Upper lobe of left lung (tissue), 6 donors: ENCODE data around the gene CCDC149. TPM values are rescaled to one million over a fixed set of nuclear protein-coding genes. Genes with fewer than 3 reads are reported as not detected.

Experiments used
- ATAC-seq, 2 donors: fragments of 200-7000 bp; cut with Tn5 transposase; one replicate each; pipeline ENCODE4 v1.9.1; 2022; ENCODE audit warnings: mild to moderate bottlenecking in 2 of 2, moderate library complexity in 2 of 2; ENCODE audit not compliant: low FRiP score in 2 of 2
- DNase-seq, 2 donors: peaks; one replicate each; pipeline ENCODE4 v3.0.0-alpha.2; 2019 to 2020
- H3K27ac ChIP-seq, 4 donors: fragments of 200-600 bp; sonication (generic); one replicate each; pipeline ENCODE4 v1.5.1; 2016 to 2019
- H3K27me3 ChIP-seq, 4 donors: fragments of 200-600 bp; sonication (generic); one replicate each; pipeline ENCODE4 v1.5.1; 2017 to 2019
- H3K36me3 ChIP-seq, 4 donors: fragments of 200-600 bp; sonication (generic); one replicate each; pipeline ENCODE4 v1.5.1; 2016 to 2019
- H3K4me1 ChIP-seq, 4 donors: fragments of 200-600 bp; sonication (generic); one replicate each; pipeline ENCODE4 v1.5.1; 2018 to 2019
- H3K4me3 ChIP-seq, 4 donors: fragments of 200-600 bp; sonication (generic); one replicate each; pipeline ENCODE4 v1.5.1; 2017 to 2019; ENCODE audit warnings: mild to moderate bottlenecking in 2 of 4, moderate library complexity in 1 of 4
- H3K9me3 ChIP-seq, 4 donors: fragments of 200-600 bp; sonication (generic); one replicate each; pipeline ENCODE4 v1.5.1; 2018 to 2019
- EP300 ChIP-seq, 4 donors: sonication (generic); formaldehyde crosslinking; IDR thresholded peaks; one replicate each; pipeline ENCODE4 v1.5.1; 2017; ENCODE audit warnings: antibody characterized with exemption in 4 of 4, control low read depth in 2 of 4
- POLR2A ChIP-seq, 4 donors: fragments of 450-650 bp; IDR thresholded peaks; one replicate each; pipeline ENCODE4 v1.5.1; 2016 to 2017; ENCODE audit warnings: antibody characterized with exemption in 4 of 4, mild to moderate bottlenecking in 2 of 4
- POLR2AphosphoS5 ChIP-seq, 2 donors: sonication (generic); formaldehyde crosslinking; IDR thresholded peaks; one replicate each; pipeline ENCODE4 v1.5.1; 2017; ENCODE audit warnings: antibody characterized with exemption in 2 of 2
- WGBS, 2 donors: methylation state at CpG; one replicate each; pipeline ENCODE4 v1.1.5; 2017 to 2018; 5-methylcytosine and 5-hydroxymethylcytosine counted together
- total RNA-seq, 6 donors: library from RNA; depleted of rRNA in 4 of 6; stranded (reverse); fragments of >200 nt in 4 of 6; gene quantifications; one replicate each; pipeline versions ENCODE4 v1.1.0 to v1.2.1, GENCODE V29; 2016 to 2021
- TF ChIP-seq, protein P1 (sequence below), 6 experiments: fragments of 450-650 bp in 4 of 6; fragments of 200-600 bp in 2 of 6; sonication (generic) in 2 of 6; IDR thresholded peaks; one replicate each; pipeline ENCODE4 v1.5.1; 2016 to 2019; ENCODE audit warnings: antibody characterized with exemption in 6 of 6
- donor health status: DM: no; HTN: no; CAD: no; lungs with moderate emphysema.
- donor health status: DM: no; HTN: yes; CAD: no; lungs with severe emphysema.

CCDC149 gene
- total RNA-seq, 6 donors from 2014 or later: 13.4 to 31.3 (median 22.3) TPM

DNA sequence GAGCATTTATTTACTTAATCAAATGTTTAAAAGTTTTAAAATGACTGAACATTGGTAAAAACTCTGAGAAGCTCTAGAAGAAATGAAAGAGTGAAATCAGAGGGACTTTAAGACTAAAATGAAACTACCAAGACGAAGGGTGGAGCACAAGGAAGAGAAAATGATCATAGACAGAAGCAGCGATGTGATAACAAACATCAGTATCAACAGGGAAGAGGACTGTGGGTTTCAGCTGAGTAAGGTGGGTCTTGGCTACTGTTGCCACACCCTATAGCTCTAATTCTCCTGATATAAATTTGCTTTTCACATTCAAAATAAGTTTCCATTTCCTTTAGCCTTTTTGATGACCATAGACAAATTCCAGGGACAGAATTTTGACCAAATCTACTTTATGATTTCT lies 99.1 kb downstream of the CCDC149 start:
- no peak for DNase-seq
- no peak for TF ChIP-seq POLR2A (IDR thresholded peaks at IDR 0.05)
- TF ChIP-seq POLR2AphosphoS5 (IDR thresholded peaks at IDR 0.05): no peak
- TF ChIP-seq, protein P1, sequence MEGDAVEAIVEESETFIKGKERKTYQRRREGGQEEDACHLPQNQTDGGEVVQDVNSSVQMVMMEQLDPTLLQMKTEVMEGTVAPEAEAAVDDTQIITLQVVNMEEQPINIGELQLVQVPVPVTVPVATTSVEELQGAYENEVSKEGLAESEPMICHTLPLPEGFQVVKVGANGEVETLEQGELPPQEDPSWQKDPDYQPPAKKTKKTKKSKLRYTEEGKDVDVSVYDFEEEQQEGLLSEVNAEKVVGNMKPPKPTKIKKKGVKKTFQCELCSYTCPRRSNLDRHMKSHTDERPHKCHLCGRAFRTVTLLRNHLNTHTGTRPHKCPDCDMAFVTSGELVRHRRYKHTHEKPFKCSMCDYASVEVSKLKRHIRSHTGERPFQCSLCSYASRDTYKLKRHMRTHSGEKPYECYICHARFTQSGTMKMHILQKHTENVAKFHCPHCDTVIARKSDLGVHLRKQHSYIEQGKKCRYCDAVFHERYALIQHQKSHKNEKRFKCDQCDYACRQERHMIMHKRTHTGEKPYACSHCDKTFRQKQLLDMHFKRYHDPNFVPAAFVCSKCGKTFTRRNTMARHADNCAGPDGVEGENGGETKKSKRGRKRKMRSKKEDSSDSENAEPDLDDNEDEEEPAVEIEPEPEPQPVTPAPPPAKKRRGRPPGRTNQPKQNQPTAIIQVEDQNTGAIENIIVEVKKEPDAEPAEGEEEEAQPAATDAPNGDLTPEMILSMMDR (IDR thresholded peaks at IDR 0.05): no peak
- no peak for TF ChIP-seq EP300 (IDR thresholded peaks at IDR 0.05)
- H3K36me3 ChIP-seq: peaks cover 0 to 26% (median 6%) of the 10 kb centered on the region in 4 donors
- no peaks in the 10 kb centered on the region for H3K9me3 ChIP-seq
- H3K4me3 ChIP-seq: no peak overlapping the region
- H3K27ac ChIP-seq: no peak overlapping the region
- no peaks in the 10 kb centered on the region for H3K4me1 ChIP-seq
- no peak for ATAC-seq
- 90 to 94% methylated on average over 2 of the region's 2 CpGs for WGBS, 2 donors
- no peaks in the 10 kb centered on the region for H3K27me3 ChIP-seq

DNA sequence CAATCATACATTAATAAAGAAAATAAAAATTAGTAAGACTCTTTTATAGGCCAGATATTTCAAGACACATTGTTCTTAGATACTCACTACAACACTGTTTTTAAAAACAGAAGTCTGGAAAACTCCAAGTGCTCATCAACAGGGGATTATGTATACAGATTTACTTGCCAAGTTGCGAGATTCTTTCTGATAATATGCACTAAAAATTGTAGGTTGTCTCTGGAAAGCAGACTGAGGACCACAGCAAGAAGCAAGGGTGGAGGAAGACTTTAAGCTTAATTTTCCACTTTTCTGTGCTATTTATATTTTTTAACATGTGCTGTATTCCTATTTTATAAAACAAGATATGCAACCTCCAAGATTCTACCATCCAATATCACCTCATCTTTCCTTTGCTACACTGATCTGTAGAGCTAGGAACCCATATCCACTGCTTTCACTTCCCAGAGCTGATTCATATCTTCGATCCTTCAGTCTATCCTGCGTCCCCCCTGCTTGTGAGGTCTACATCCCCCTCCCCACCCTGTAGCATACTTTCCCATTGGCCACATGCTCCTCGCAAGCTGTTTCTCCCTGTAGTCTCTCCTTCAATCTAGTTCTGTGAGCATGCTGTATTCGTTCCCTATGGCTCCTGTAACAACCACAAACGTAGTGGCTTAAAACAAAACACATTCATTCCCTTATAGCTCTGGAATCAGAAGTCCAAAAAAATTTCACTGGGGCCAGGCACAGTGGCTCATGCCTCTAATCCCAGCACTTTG lies 101.8 kb downstream of the CCDC149 start:
- TF ChIP-seq POLR2AphosphoS5 (IDR thresholded peaks at IDR 0.05): no peak
- no peak for TF ChIP-seq EP300 (IDR thresholded peaks at IDR 0.05)
- no peak for TF ChIP-seq POLR2A (IDR thresholded peaks at IDR 0.05)
- TF ChIP-seq, protein P1 (IDR thresholded peaks at IDR 0.05): no peak
- ATAC-seq: no peak
- peaks cover 0 to 17% (median 11%) of the 10 kb centered on the region in 4 donors for H3K36me3 ChIP-seq
- no peak overlapping the region for H3K4me3 ChIP-seq
- H3K4me1 ChIP-seq: no peaks in the 10 kb centered on the region
- no peak for DNase-seq
- H3K27me3 ChIP-seq: no peaks in the 10 kb centered on the region
- 92 to 96% methylated on average over 6 of the region's 6 CpGs for WGBS, 2 donors
- no peaks in the 10 kb centered on the region for H3K9me3 ChIP-seq
- no peak overlapping the region for H3K27ac ChIP-seq

DNA sequence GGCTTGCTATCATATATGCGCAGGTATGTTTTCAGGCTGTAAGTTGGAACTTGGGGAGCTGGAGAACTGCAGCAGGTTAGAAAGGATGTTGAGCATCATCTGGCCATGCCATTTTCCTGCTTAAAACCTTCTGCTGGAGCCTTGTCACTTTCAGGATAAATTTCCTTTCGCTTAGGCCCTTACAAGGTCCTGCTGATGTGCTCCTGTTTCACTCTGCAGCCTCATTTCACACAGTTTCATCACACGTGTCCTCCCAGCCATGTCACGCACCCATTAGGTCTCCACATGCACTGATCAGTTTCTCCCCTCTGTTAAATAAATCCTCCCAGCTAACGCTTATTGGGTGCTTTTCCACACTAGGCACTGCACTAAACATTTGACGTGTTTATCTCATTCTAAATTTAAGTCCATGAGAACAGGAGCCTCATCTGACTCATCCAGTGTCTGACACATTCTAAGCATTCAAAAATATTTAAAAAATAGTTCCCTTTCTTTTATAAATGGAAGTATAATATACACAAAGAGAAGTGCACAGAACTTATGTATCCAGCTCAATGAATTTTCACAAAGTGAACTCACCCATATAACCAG lies 102.9 kb downstream of the CCDC149 start:
- peaks cover 0 to 17% (median 11%) of the 10 kb centered on the region in 4 donors for H3K36me3 ChIP-seq
- H3K27ac ChIP-seq: no peak overlapping the region
- no peaks in the 10 kb centered on the region for H3K27me3 ChIP-seq
- no peaks in the 10 kb centered on the region for H3K4me1 ChIP-seq
- TF ChIP-seq, protein P1 (IDR thresholded peaks at IDR 0.05): no peak
- TF ChIP-seq POLR2A (IDR thresholded peaks at IDR 0.05) (no peak), POLR2AphosphoS5 (IDR thresholded peaks at IDR 0.05) (no peak), EP300 (IDR thresholded peaks at IDR 0.05) (no peak)
- H3K4me3 ChIP-seq: no peak overlapping the region
- ATAC-seq (no peak), DNase-seq (no peak)
- 92% methylated on average over 6 of the region's 6 CpGs for WGBS, 2 donors
- H3K9me3 ChIP-seq: no peaks in the 10 kb centered on the region

DNA sequence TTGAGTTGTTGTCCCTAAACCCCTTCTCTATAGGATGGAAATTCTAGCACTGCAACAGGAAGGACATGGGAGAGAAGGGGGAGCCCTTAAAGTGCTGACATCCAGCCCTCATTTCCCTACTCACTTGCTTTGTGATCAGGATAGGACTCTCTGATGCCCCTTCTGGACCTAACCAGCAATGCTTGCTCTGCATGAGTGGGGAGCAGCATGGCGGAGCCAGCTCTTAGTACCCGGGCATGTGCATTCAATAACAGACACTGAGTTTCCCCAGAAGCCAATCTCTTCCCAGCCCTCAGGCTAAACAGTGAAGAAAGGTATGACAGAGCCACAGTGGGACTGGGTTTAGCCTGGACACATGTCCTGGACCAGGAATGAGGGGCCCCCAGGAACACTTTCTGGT lies 103.5 kb downstream of the CCDC149 start:
- no peak overlapping the region for H3K27ac ChIP-seq
- H3K27me3 ChIP-seq: no peaks in the 10 kb centered on the region
- no peaks in the 10 kb centered on the region for H3K9me3 ChIP-seq
- ATAC-seq (no peak), DNase-seq (no peak)
- H3K4me3 ChIP-seq: no peak overlapping the region
- peaks cover 0 to 17% (median 11%) of the 10 kb centered on the region in 4 donors for H3K36me3 ChIP-seq
- TF ChIP-seq, protein P1 (IDR thresholded peaks at IDR 0.05): no peak
- no peak for TF ChIP-seq EP300 (IDR thresholded peaks at IDR 0.05)
- no peak for TF ChIP-seq POLR2A (IDR thresholded peaks at IDR 0.05)
- TF ChIP-seq POLR2AphosphoS5 (IDR thresholded peaks at IDR 0.05): no peak
- WGBS, 2 donors: 83 to 100% methylated on average over 2 of the region's 2 CpGs
- no peaks in the 10 kb centered on the region for H3K4me1 ChIP-seq
